HL-60 (cell line): ENCODE data around the gene GID8.

Experiments used
- DNase-seq, 2 experiments: peaks; one replicate each; pipeline ENCODE4 v3.0.0-alpha.2; 2010 to 2020; ENCODE audit warnings: low read depth in 1 of 2, low spot score in 1 of 2
- H3K27ac ChIP-seq: fragments of 250-450 bp; sonication (Bioruptor Pico); replicated peaks from 2 replicates; pipeline ENCODE4 v1.5.1; 2020; ENCODE audit warnings: mild to moderate bottlenecking, moderate library complexity
- H3K27me3 ChIP-seq: fragments of 250-450 bp; sonication (Bioruptor Pico); 2 replicates; pipeline ENCODE4 v1.5.1; 2021; ENCODE audit warnings: mild to moderate bottlenecking, moderate library complexity; ENCODE audit not compliant: insufficient read depth, poor library complexity, severe bottlenecking
- H3K4me3 ChIP-seq: replicated peaks from 2 replicates; pipeline ENCODE4 v1.5.1; 2011; ENCODE audit warnings: mild to moderate bottlenecking, control low read depth, low read length; ENCODE audit not compliant: insufficient read depth
- GABPA ChIP-seq: IDR thresholded peaks from 2 replicates; pipeline ENCODE4 v1.6.1; 2012; ENCODE audit warnings: low read depth
- POLR2AphosphoS5 ChIP-seq: IDR thresholded peaks from 2 replicates; pipeline ENCODE4 v1.6.1; 2012; ENCODE audit warnings: low read depth
- SPI1 ChIP-seq: IDR thresholded peaks from 2 replicates; pipeline ENCODE4 v1.6.1; 2012; ENCODE audit warnings: low read depth, mild to moderate bottlenecking, borderline replicate concordance
- TF ChIP-seq, protein P1 (sequence below): IDR thresholded peaks from 2 replicates; pipeline ENCODE4 v1.6.1; 2012; ENCODE audit warnings: low read depth; ENCODE audit not compliant: insufficient replicate concordance
- TF ChIP-seq, protein P2 (sequence below): IDR thresholded peaks from one replicate; pipeline ENCODE4 v1.5.1; 2011; ENCODE audit warnings: low read length, control low read depth, inconsistent platforms; ENCODE audit not compliant: insufficient read depth

The GID8 gene

DNA sequence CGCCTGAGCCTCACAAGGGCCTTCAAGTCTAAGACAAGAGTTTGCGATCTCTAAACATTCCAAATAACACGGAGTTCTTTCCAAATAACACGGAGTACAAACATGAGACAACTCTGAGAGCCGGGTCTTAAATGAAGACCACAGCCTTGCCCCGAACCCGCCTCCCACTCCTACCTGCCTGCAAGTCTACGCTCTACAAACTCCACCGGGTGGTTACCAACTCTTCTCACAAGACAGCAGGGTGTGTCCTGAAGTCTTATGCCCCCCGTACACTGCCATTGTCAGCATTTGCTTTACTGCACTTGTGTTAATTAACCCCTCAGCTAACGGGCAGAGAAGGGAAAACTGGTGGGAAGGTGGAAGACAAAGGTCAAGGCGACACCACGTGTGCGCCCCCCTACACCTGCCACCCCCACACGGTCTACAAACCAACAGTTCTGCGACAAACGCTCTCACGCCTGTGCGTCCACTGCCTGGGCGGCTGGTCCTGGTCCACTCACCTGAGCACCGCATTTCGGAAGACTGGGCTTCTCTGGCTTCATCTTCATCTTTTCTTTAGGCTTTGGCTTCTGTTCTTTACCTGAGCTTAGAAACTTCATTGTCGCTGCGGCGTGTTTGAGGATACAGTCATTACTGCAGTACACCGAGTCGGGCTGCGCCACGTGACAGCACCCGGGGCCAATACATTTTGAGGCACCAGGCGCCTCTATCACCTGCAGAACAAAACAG is 31.1 kb upstream of the GID8 start:
- no peak for DNase-seq
- Histone ChIP-seq H3K27me3 (no peaks in the 10 kb centered on the region), H3K27ac (no peak overlapping the region), H3K4me3 (no peak overlapping the region)
- TF ChIP-seq, protein P1, sequence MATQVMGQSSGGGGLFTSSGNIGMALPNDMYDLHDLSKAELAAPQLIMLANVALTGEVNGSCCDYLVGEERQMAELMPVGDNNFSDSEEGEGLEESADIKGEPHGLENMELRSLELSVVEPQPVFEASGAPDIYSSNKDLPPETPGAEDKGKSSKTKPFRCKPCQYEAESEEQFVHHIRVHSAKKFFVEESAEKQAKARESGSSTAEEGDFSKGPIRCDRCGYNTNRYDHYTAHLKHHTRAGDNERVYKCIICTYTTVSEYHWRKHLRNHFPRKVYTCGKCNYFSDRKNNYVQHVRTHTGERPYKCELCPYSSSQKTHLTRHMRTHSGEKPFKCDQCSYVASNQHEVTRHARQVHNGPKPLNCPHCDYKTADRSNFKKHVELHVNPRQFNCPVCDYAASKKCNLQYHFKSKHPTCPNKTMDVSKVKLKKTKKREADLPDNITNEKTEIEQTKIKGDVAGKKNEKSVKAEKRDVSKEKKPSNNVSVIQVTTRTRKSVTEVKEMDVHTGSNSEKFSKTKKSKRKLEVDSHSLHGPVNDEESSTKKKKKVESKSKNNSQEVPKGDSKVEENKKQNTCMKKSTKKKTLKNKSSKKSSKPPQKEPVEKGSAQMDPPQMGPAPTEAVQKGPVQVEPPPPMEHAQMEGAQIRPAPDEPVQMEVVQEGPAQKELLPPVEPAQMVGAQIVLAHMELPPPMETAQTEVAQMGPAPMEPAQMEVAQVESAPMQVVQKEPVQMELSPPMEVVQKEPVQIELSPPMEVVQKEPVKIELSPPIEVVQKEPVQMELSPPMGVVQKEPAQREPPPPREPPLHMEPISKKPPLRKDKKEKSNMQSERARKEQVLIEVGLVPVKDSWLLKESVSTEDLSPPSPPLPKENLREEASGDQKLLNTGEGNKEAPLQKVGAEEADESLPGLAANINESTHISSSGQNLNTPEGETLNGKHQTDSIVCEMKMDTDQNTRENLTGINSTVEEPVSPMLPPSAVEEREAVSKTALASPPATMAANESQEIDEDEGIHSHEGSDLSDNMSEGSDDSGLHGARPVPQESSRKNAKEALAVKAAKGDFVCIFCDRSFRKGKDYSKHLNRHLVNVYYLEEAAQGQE = no peak
- TF ChIP-seq POLR2AphosphoS5 (no peak), SPI1 (no peak), GABPA (no peak)
- TF ChIP-seq, protein P2, sequence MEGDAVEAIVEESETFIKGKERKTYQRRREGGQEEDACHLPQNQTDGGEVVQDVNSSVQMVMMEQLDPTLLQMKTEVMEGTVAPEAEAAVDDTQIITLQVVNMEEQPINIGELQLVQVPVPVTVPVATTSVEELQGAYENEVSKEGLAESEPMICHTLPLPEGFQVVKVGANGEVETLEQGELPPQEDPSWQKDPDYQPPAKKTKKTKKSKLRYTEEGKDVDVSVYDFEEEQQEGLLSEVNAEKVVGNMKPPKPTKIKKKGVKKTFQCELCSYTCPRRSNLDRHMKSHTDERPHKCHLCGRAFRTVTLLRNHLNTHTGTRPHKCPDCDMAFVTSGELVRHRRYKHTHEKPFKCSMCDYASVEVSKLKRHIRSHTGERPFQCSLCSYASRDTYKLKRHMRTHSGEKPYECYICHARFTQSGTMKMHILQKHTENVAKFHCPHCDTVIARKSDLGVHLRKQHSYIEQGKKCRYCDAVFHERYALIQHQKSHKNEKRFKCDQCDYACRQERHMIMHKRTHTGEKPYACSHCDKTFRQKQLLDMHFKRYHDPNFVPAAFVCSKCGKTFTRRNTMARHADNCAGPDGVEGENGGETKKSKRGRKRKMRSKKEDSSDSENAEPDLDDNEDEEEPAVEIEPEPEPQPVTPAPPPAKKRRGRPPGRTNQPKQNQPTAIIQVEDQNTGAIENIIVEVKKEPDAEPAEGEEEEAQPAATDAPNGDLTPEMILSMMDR = no peak

- TF ChIP-seq, protein P2 = no peak
- no peak for TF ChIP-seq POLR2AphosphoS5
- TF ChIP-seq, protein P1 = no peak
- no peak for TF ChIP-seq SPI1
- no peak for TF ChIP-seq GABPA
- Histone ChIP-seq H3K4me3 (no peak overlapping the region), H3K27me3 (no peaks in the 10 kb centered on the region), H3K27ac (no peak overlapping the region)
- no peak for DNase-seq
Observed at GRCh38 chr20:62907384-62908317, 30.3 kb upstream of the GID8 start.

GRCh38 chr20:62908971-62909791 is 28.8 kb upstream of the GID8 start:
- Histone ChIP-seq H3K4me3 (no peak overlapping the region), H3K27me3 (no peaks in the 10 kb centered on the region), H3K27ac (no peak overlapping the region)
- DNase-seq = no peak
- TF ChIP-seq POLR2AphosphoS5 (no peak), SPI1 (no peak), GABPA (no peak)
- TF ChIP-seq, protein P2 = no peak
- TF ChIP-seq, protein P1 = no peak
